Measurements from ENCODE around the gene TC2N.
"Not testable (repeated sequence)": the region's sequence is repeated elsewhere in the genome, so short reads cannot be mapped to it uniquely, and the experiment has no call there.

TC2N gene

GRCh38 chr14:91901449-91902226, 34.3 kb upstream of the TC2N start:
- FAIRE-seq = no peak
- TF ChIP-seq SPI1 (IDR thresholded peaks at IDR 0.05; ENCODE audit: low read depth, low read length) (no peak), POU2F2 (IDR thresholded peaks at IDR 0.05; ENCODE audit: low read depth, low read length) (no peak), POLR2A (IDR thresholded peaks at IDR 0.05; ENCODE audit: low read depth, low read length) (no peak), POLR2AphosphoS5 (IDR thresholded peaks at IDR 0.05; ENCODE audit: low read depth, low read length) (no peak), PAX5 (IDR thresholded peaks at IDR 0.05; ENCODE audit: insufficient read depth, low read length, severe bottlenecking) (no peak), TAF1 (IDR thresholded peaks at IDR 0.05; ENCODE audit: low read depth, low read length) (no peak)

GRCh38 chr14:91899806-91900205, 32.5 kb upstream of the TC2N start:
- TF ChIP-seq POLR2AphosphoS5 (IDR thresholded peaks at IDR 0.05; ENCODE audit: low read depth, low read length) (no peak), SPI1 (IDR thresholded peaks at IDR 0.05; ENCODE audit: low read depth, low read length) (no peak), POLR2A (IDR thresholded peaks at IDR 0.05; ENCODE audit: low read depth, low read length) (no peak), PAX5 (IDR thresholded peaks at IDR 0.05; ENCODE audit: insufficient read depth, low read length, severe bottlenecking) (no peak), TAF1 (IDR thresholded peaks at IDR 0.05; ENCODE audit: low read depth, low read length) (no peak), POU2F2 (IDR thresholded peaks at IDR 0.05; ENCODE audit: low read depth, low read length) (no peak)
- FAIRE-seq = no peak
- no peak for DNase-seq (ENCODE audit: insufficient read length, low spot score)

More at GRCh38 chr14:91901449-91902226, 34.3 kb upstream of the TC2N start:
- DNase-seq (ENCODE audit: insufficient read length, low spot score) = no peak

- no peak for FAIRE-seq
- no peak for TF ChIP-seq POLR2A (IDR thresholded peaks at IDR 0.05; ENCODE audit: low read depth, low read length)
- TF ChIP-seq TAF1 (IDR thresholded peaks at IDR 0.05; ENCODE audit: low read depth, low read length) = no peak
- no peak for TF ChIP-seq POU2F2 (IDR thresholded peaks at IDR 0.05; ENCODE audit: low read depth, low read length)
- TF ChIP-seq POLR2AphosphoS5 (IDR thresholded peaks at IDR 0.05; ENCODE audit: low read depth, low read length) = no peak
- no peak for TF ChIP-seq PAX5 (IDR thresholded peaks at IDR 0.05; ENCODE audit: insufficient read depth, low read length, severe bottlenecking)
- no peak for TF ChIP-seq SPI1 (IDR thresholded peaks at IDR 0.05; ENCODE audit: low read depth, low read length)
- no peak for DNase-seq (ENCODE audit: insufficient read length, low spot score)
Measured at GRCh38 chr14:91899213-91899612, 31.9 kb upstream of the TC2N start.

- FAIRE-seq = no peak
- no peak for DNase-seq (ENCODE audit: insufficient read length, low spot score)
- TF ChIP-seq PAX5 (IDR thresholded peaks at IDR 0.05; ENCODE audit: insufficient read depth, low read length, severe bottlenecking) (no peak), SPI1 (IDR thresholded peaks at IDR 0.05; ENCODE audit: low read depth, low read length) (no peak), POLR2A (IDR thresholded peaks at IDR 0.05; ENCODE audit: low read depth, low read length) (no peak), POLR2AphosphoS5 (IDR thresholded peaks at IDR 0.05; ENCODE audit: low read depth, low read length) (no peak), POU2F2 (IDR thresholded peaks at IDR 0.05; ENCODE audit: low read depth, low read length) (no peak), TAF1 (IDR thresholded peaks at IDR 0.05; ENCODE audit: low read depth, low read length) (no peak)
Measured at GRCh38 chr14:91898372-91898771, 31.0 kb upstream of the TC2N start.

- FAIRE-seq; DNase-seq (ENCODE audit: insufficient read length, low spot score): not testable (repeated sequence)
Measured at GRCh38 chr14:91897716-91898115, 30.4 kb upstream of the TC2N start.

- no peak for FAIRE-seq
- no peak for TF ChIP-seq PAX5 (IDR thresholded peaks at IDR 0.05; ENCODE audit: insufficient read depth, low read length, severe bottlenecking)
- TF ChIP-seq TAF1 (IDR thresholded peaks at IDR 0.05; ENCODE audit: low read depth, low read length) = no peak
- no peak for TF ChIP-seq POLR2AphosphoS5 (IDR thresholded peaks at IDR 0.05; ENCODE audit: low read depth, low read length)
- no peak for TF ChIP-seq POLR2A (IDR thresholded peaks at IDR 0.05; ENCODE audit: low read depth, low read length)
- TF ChIP-seq POU2F2 (IDR thresholded peaks at IDR 0.05; ENCODE audit: low read depth, low read length) = no peak
- no peak for TF ChIP-seq SPI1 (IDR thresholded peaks at IDR 0.05; ENCODE audit: low read depth, low read length)
- DNase-seq (ENCODE audit: insufficient read length, low spot score) = no peak
Measured at GRCh38 chr14:91897106-91897701, 29.9 kb upstream of the TC2N start.

- no peak for FAIRE-seq
- no peak for TF ChIP-seq POLR2AphosphoS5 (IDR thresholded peaks at IDR 0.05; ENCODE audit: low read depth, low read length)
- TF ChIP-seq POLR2A (IDR thresholded peaks at IDR 0.05; ENCODE audit: low read depth, low read length) = no peak
- TF ChIP-seq PAX5 (IDR thresholded peaks at IDR 0.05; ENCODE audit: insufficient read depth, low read length, severe bottlenecking) = no peak
- TF ChIP-seq POU2F2 (IDR thresholded peaks at IDR 0.05; ENCODE audit: low read depth, low read length) = no peak
- no peak for DNase-seq (ENCODE audit: insufficient read length, low spot score)
Measured at GRCh38 chr14:91896419-91896818, 29.1 kb upstream of the TC2N start.

- DNase-seq (ENCODE audit: insufficient read length, low spot score) (no peak), FAIRE-seq (no peak)
- no peak for TF ChIP-seq POU2F2 (IDR thresholded peaks at IDR 0.05; ENCODE audit: low read depth, low read length)
- TF ChIP-seq PAX5 (IDR thresholded peaks at IDR 0.05; ENCODE audit: insufficient read depth, low read length, severe bottlenecking) = no peak
- TF ChIP-seq SPI1 (IDR thresholded peaks at IDR 0.05; ENCODE audit: low read depth, low read length) = no peak
- TF ChIP-seq POLR2AphosphoS5 (IDR thresholded peaks at IDR 0.05; ENCODE audit: low read depth, low read length) = no peak
- TF ChIP-seq POLR2A (IDR thresholded peaks at IDR 0.05; ENCODE audit: low read depth, low read length) = no peak
- TF ChIP-seq TAF1 (IDR thresholded peaks at IDR 0.05; ENCODE audit: low read depth, low read length) = no peak
Measured at GRCh38 chr14:91893669-91894068, 26.3 kb upstream of the TC2N start.

- FAIRE-seq = no peak
- TF ChIP-seq POLR2A (IDR thresholded peaks at IDR 0.05; ENCODE audit: low read depth, low read length) (no peak), PAX5 (IDR thresholded peaks at IDR 0.05; ENCODE audit: insufficient read depth, low read length, severe bottlenecking) (no peak), POU2F2 (IDR thresholded peaks at IDR 0.05; ENCODE audit: low read depth, low read length) (no peak), TAF1 (IDR thresholded peaks at IDR 0.05; ENCODE audit: low read depth, low read length) (no peak), SPI1 (IDR thresholded peaks at IDR 0.05; ENCODE audit: low read depth, low read length) (no peak), POLR2AphosphoS5 (IDR thresholded peaks at IDR 0.05; ENCODE audit: low read depth, low read length) (no peak)
- no peak for DNase-seq (ENCODE audit: insufficient read length, low spot score)
Measured at GRCh38 chr14:91893007-91893406, 25.7 kb upstream of the TC2N start.

All from GM12891 (cell line).